K562 (cell line): ENCODE results near the gene COX6B1. TPM values are rescaled to one million over a fixed set of nuclear protein-coding genes. Genes with fewer than 3 reads are reported as not detected.

Source experiments
- ATAC-seq: fragments of 200-7000 bp; cut with Tn5 transposase; 3 replicates; pipeline ENCODE4 v1.9.1; 2020; ENCODE audit warnings: moderate library complexity
- BruUV-seq: library from RNA; stranded (reverse); fragments of 400-500 nt; replicated peaks from 2 replicates; lab custom pipeline; 2021; lab: Mats Ljungman, UMichigan
- CTCF ChIA-PET: fragments of 300-600 bp; formaldehyde crosslinking; extraction: SDS; loops from one replicate; lab custom pipeline; 2021; ENCODE audit warnings: low intra/inter-chr PET ratio; lab: Yijun Ruan, JAX
- POLR2A ChIA-PET: fragments of 300-600, 350-650 bp; sonication (Branson Sonifier 250); formaldehyde crosslinking; extraction: SDS; loops from one replicate; lab custom pipeline; 2021; ENCODE audit warnings: antibody characterized with exemption, inconsistent platforms; lab: Yijun Ruan, JAX
- DNase-seq, 4 experiments: peaks; one replicate each; pipeline versions ENCODE4 v3.0.0 to v3.0.0-alpha.2; 2011 to 2018; ENCODE audit warnings: low spot score in 3 of 4, mixed read lengths in 3 of 4; ENCODE audit errors: extremely low read depth in 1 of 4
- FAIRE-seq: peaks from 2 replicates; lab custom pipeline; 2011; peaks lifted over from hg19 to GRCh38; lab: Jason Lieb, UNC
- H2AFZ ChIP-seq: 2 replicates; pipeline ENCODE4 v1.6.0; 2011; ENCODE audit warnings: low read depth, low read length, control low read depth, inconsistent platforms
- H3K27ac ChIP-seq: fragments of 200-600 bp; 3 replicates; pipeline ENCODE4 v1.8.0; 2011; ENCODE audit warnings: low read depth, mild to moderate bottlenecking, control low read depth, inconsistent platforms, low read length, moderate library complexity, mixed read lengths; ENCODE audit errors: extremely low read depth
- H3K27me3 ChIP-seq, 2 experiments: fragments of 300-600 bp in 1 of 2; 2 replicates in 1 of 2; 3 replicates in 1 of 2; pipeline versions ENCODE4 v1.6.0 to v1.8.0; 2011; ENCODE audit warnings: inconsistent platforms in 2 of 2, low read length in 2 of 2, mild to moderate bottlenecking in 1 of 2, mixed read lengths in 1 of 2, moderate library complexity in 1 of 2; ENCODE audit not compliant: control insufficient read depth in 2 of 2, insufficient read depth in 2 of 2
- H3K36me3 ChIP-seq: fragments of 300-600 bp; 3 replicates; pipeline ENCODE4 v1.8.0; 2011; ENCODE audit warnings: mild to moderate bottlenecking, low read length, inconsistent platforms; ENCODE audit not compliant: control insufficient read depth, insufficient read depth
- H3K4me1 ChIP-seq, 2 experiments: fragments of 200-600 bp in 1 of 2; replicated peaks in 1 of 2; 2 replicates in 1 of 2; 3 replicates in 1 of 2; pipeline versions ENCODE4 v1.5.1 to v1.8.0; 2011; ENCODE audit warnings: inconsistent platforms in 2 of 2, low read length in 2 of 2, mild to moderate bottlenecking in 1 of 2, mixed read lengths in 1 of 2, moderate library complexity in 1 of 2; ENCODE audit not compliant: control insufficient read depth in 2 of 2, insufficient read depth in 2 of 2
- H3K4me2 ChIP-seq: 2 replicates; pipeline ENCODE4 v1.6.1; 2011; ENCODE audit warnings: low read length, control low read depth, inconsistent platforms, mixed read lengths; ENCODE audit not compliant: insufficient read depth
- H3K4me3 ChIP-seq: fragments of 200-600 bp; sonication (generic), shearing (Covaris generic); 2 replicates; pipeline ENCODE4 v1.5.1; 2016; ENCODE audit warnings: control low read depth, inconsistent platforms
- H3K79me2 ChIP-seq: fragments of 200-600 bp; 3 replicates; pipeline ENCODE4 v1.8.0; 2011; ENCODE audit warnings: low read length, inconsistent platforms; ENCODE audit not compliant: control insufficient read depth, insufficient read depth
- H3K9ac ChIP-seq, 2 experiments: 2 replicates each; pipeline versions ENCODE4 v1.6.0 to v1.6.1; 2011; ENCODE audit warnings: low read depth in 2 of 2, low read length in 2 of 2, control low read depth in 1 of 2, inconsistent platforms in 1 of 2, mild to moderate bottlenecking in 1 of 2, mixed read lengths in 1 of 2; ENCODE audit not compliant: insufficient read depth in 1 of 2
- H3K9me1 ChIP-seq: one replicate; pipeline ENCODE4 v1.6.0; 2011; ENCODE audit warnings: inconsistent platforms, mild to moderate bottlenecking, low read length, moderate library complexity; ENCODE audit not compliant: control insufficient read depth, insufficient read depth
- H3K9me3 ChIP-seq: replicated peaks from 2 replicates; pipeline ENCODE4 v1.5.1; 2011; ENCODE audit warnings: low read depth, low read length, inconsistent platforms; ENCODE audit not compliant: control insufficient read depth, insufficient read depth
- H4K20me1 ChIP-seq: replicated peaks from 2 replicates; pipeline ENCODE4 v1.6.1; 2011; ENCODE audit warnings: low read length, inconsistent platforms, mixed read lengths; ENCODE audit not compliant: control insufficient read depth, insufficient read depth
- CLOCK ChIP-seq: fragments of 250-450 bp; sonication (Bioruptor Pico); IDR thresholded peaks from 2 replicates; pipeline ENCODE4 v1.4.0; 2020; ENCODE audit warnings: mild to moderate bottlenecking, moderate library complexity, borderline replicate concordance
- FOS ChIP-seq: IDR thresholded peaks from 3 replicates; pipeline ENCODE4 v1.6.1; 2011; ENCODE audit not compliant: insufficient read length; ENCODE audit errors: extremely low read depth
- MIER1 ChIP-seq: fragments of 450-650 bp; IDR thresholded peaks from 2 replicates; pipeline ENCODE4 v1.6.1; 2016; ENCODE audit warnings: antibody characterized with exemption, mild to moderate bottlenecking, low read depth
- NCOA2 ChIP-seq, 2 experiments: fragments of 450-650 bp; IDR thresholded peaks; 2 replicates each; pipeline ENCODE4 v1.6.1; 2018; ENCODE audit warnings: mild to moderate bottlenecking in 2 of 2, moderate library complexity in 1 of 2; ENCODE audit not compliant: partially characterized antibody in 2 of 2
- ZMIZ1 ChIP-seq, 2 experiments: fragments of 150-350 bp in 1 of 2; IDR thresholded peaks; 2 replicates each; pipeline ENCODE4 v1.6.1; 2012 to 2016; ENCODE audit warnings: low read depth in 2 of 2, low read length in 2 of 2, mild to moderate bottlenecking in 1 of 2, moderate library complexity in 1 of 2
- ZNF197 ChIP-seq: fragments of 200-800 bp; sonication (Bioruptor generic); IDR thresholded peaks from 2 replicates; pipeline ENCODE4 v1.6.1; 2016; ENCODE audit warnings: low read depth, missing genetic modification characterization, missing compliant biosample characterization
- ZNF696 ChIP-seq: fragments of 250-450 bp; sonication (Bioruptor Pico); conservative IDR thresholded peaks from 2 replicates; pipeline ENCODE4 v1.4.0; 2020; ENCODE audit warnings: mild to moderate bottlenecking, moderate library complexity
- ZNF76 ChIP-seq: fragments of 250-450 bp; sonication (Bioruptor Pico); IDR thresholded peaks from 2 replicates; pipeline ENCODE4 v1.4.0; 2020; ENCODE audit warnings: mild to moderate bottlenecking, moderate library complexity, borderline replicate concordance
- WGBS: fragments of 100-300 bp; shearing (Covaris generic); methylation state at CpG from one replicate; pipeline ENCODE4 v1.1.6; 2016; ENCODE audit warnings: low coverage, mixed read lengths; ENCODE audit not compliant: insufficient coverage; ENCODE audit errors: missing lambda C conversion rate; 5-methylcytosine and 5-hydroxymethylcytosine counted together
- in situ Hi-C: fragments of 300-500 bp; cut with MboI; formaldehyde crosslinking; loops from 4 replicates; pipeline ENCODE4 v1.15.0; 2018; ENCODE audit warnings: inconsistent platforms, mixed read lengths
- intact Hi-C: fragments of 100-400 bp; cut with micrococcal nuclease; formaldehyde crosslinking; loops from 2 replicates; pipeline ENCODE4 v1.14.2; 2022
- polyA plus RNA-seq, 8 experiments: library from polyadenylated mRNA; depleted of rRNA in 4 of 8; stranded (reverse) in 5 of 8; unstranded in 3 of 8; fragments of >200 nt; fragmentation: Nextera tagmentation in 2 of 8; fragmentation: Illumina TruSeq in 1 of 8; extraction: Ambion mirVana in 2 of 8; extraction: Trizol in 1 of 8; gene quantifications; 2 replicates each; pipeline versions ENCODE4 v1.2.1 to v1.2.3, GENCODE V29; 2011 to 2014; ENCODE audit warnings: inconsistent platforms in 1 of 8, missing spikeins in 1 of 8
- total RNA-seq, 7 experiments: library from RNA; depleted of rRNA in 6 of 7; stranded (reverse); fragments of >200 nt in 6 of 7; fragmentation: Illumina TruSeq in 2 of 7; extraction: Trizol in 2 of 7; gene quantifications; 2 replicates each; pipeline versions ENCODE4 v1.2.1 to v1.2.3, GENCODE V29; 2011 to 2021; ENCODE audit warnings: low replicate concordance in 1 of 7

COX6B1 gene
- total and polyA plus RNA-seq, 9 of the 15 experiments (the other 6 are each of a cell fraction or from before 2014, with no cell fraction given), result 777 to 2,393 (median 1,219) TPM

GRCh38 chr19:35633727-35634440 is 14.2 kb upstream of the COX6B1 start (continued):
- TF ChIP-seq MIER1, result no peak
- TF ChIP-seq NCOA2 (IDR thresholded peaks at IDR 0.05; ENCODE audit: partially characterized antibody in 2 of 2), result no peak

- in situ Hi-C loops (no loop called here), intact Hi-C loops (no loop called here)
- BruUV-seq, result no TSS peak
- no peak overlapping the region for H3K4me3 ChIP-seq
- H3K9me1 ChIP-seq, result no peaks in the 10 kb centered on the region
- no peaks in the 10 kb centered on the region for H3K79me2 ChIP-seq
- 87% methylated on average over 3 of the region's 3 CpGs for WGBS
- no peak overlapping the region for H2AFZ ChIP-seq
- ATAC-seq, result no peak
- peaks cover 65% of the 10 kb centered on the region for H3K36me3 ChIP-seq
- H3K4me2 ChIP-seq, result no peak overlapping the region
- POLR2A ChIA-PET, result interaction anchor here (0.6 kb wide), 2 partner anchors 32 to 51 kb away, joined by 3 read pairs; partner anchors contain the start of gene PMIS2
- H3K27me3 ChIP-seq, result no peaks in the 10 kb centered on the region
- FAIRE-seq, result no peak
- H3K27ac ChIP-seq, result no peak overlapping the region
- no peak for DNase-seq
- no peaks in the 10 kb centered on the region for H4K20me1 ChIP-seq
- no peaks in the 10 kb centered on the region for H3K9me3 ChIP-seq
- peaks cover 6 to 16% of the 10 kb centered on the region in 2 experiments; a peak in 4 of 5 replicates for H3K4me1 ChIP-seq
- CTCF ChIA-PET, result no interaction called here
- peak overlapping the region in 1 of 2 experiments; percentile 4; a peak in 1 of 4 replicates for H3K9ac ChIP-seq
- no peak for TF ChIP-seq CLOCK (CRISPR knock-in tag)
- no peak for TF ChIP-seq ZNF197 (CRISPR knock-in tag)
- no peak for TF ChIP-seq FOS
- no peak for TF ChIP-seq ZNF696 (CRISPR knock-in tag)
- no peak for TF ChIP-seq ZNF76
- no peak for TF ChIP-seq ZMIZ1 (IDR thresholded peaks at IDR 0.05; ENCODE audit: low read depth in 2 of 2, low read length in 2 of 2)
Observed at GRCh38 chr19:35636651-35637050, 11.5 kb upstream of the COX6B1 start.
